ENCODE results near the gene GABRA5. TPM values are rescaled to one million over a fixed set of nuclear protein-coding genes. Genes with fewer than 3 reads are reported as not detected.

GABRA5 gene
- total RNA-seq, 2 experiments from 2014 or later: not detected

DNA sequence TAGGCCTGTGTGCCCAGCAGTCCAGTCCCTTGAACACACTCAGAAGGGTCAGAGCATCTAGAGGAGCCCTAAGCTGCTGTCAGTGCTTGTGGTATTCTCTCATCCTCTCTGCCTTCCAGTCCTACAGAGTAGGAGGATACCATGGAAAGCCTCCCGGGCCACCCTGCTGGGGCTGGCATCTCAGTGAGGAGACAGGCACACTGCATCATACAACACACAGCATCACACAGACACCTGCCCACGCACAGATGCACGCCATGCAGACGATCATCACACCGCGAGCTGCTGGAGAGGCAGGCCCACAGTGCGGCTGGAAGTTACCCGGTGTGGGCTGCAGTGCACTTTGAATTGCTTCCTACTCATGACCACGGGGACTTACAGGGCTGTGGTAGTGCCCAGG is 15.2 kb downstream of the GABRA5 start:
- no peak overlapping the region for H3K4me2 ChIP-seq (ENCODE audit: low read length)
- TF ChIP-seq EZH2phosphoT487 (IDR thresholded peaks at IDR 0.05; ENCODE audit: borderline replicate concordance, low read depth, low read length): no peak
- TF ChIP-seq, protein P1, sequence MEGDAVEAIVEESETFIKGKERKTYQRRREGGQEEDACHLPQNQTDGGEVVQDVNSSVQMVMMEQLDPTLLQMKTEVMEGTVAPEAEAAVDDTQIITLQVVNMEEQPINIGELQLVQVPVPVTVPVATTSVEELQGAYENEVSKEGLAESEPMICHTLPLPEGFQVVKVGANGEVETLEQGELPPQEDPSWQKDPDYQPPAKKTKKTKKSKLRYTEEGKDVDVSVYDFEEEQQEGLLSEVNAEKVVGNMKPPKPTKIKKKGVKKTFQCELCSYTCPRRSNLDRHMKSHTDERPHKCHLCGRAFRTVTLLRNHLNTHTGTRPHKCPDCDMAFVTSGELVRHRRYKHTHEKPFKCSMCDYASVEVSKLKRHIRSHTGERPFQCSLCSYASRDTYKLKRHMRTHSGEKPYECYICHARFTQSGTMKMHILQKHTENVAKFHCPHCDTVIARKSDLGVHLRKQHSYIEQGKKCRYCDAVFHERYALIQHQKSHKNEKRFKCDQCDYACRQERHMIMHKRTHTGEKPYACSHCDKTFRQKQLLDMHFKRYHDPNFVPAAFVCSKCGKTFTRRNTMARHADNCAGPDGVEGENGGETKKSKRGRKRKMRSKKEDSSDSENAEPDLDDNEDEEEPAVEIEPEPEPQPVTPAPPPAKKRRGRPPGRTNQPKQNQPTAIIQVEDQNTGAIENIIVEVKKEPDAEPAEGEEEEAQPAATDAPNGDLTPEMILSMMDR (conservative IDR thresholded peaks at IDR 0.05; ENCODE audit: low read length): no peak
- no peaks in the 10 kb centered on the region for H3K4me1 ChIP-seq (ENCODE audit: insufficient read depth, low read length, poor library complexity, severe bottlenecking)
- no peaks in the 10 kb centered on the region for H3K9me2 ChIP-seq (ENCODE audit: insufficient read depth, low read length)
- ChIA-PET POLR2A (interaction anchor here (0.6 kb wide), 1 partner anchor 349 kb away, joined by 3 read pairs; no protein-coding TSS in a partner anchor), CTCF (ENCODE audit: unreplicated experiment) (no interaction called here)
- no peak overlapping the region for H3K27ac ChIP-seq (ENCODE audit: low read depth, low read length, poor library complexity, severe bottlenecking)
- no peak overlapping the region for H2AFZ ChIP-seq (ENCODE audit: low read length)
- no peak for DNase-seq (ENCODE audit: low spot score)
- H3K79me2 ChIP-seq (ENCODE audit: insufficient read depth, low read depth, low read length): no peaks in the 10 kb centered on the region
- no peaks in the 10 kb centered on the region for H3K9me3 ChIP-seq (ENCODE audit: low read length)
- H4K20me1 ChIP-seq (ENCODE audit: insufficient read depth, low read length): no peaks in the 10 kb centered on the region
- no peak overlapping the region for H3K4me3 ChIP-seq (ENCODE audit: low read depth, low read length, poor library complexity, severe bottlenecking)
- intact Hi-C loops (cut with micrococcal nuclease; ENCODE audit: unreplicated experiment): no loop called here
- no TSS peak for BruUV-seq (replicated peaks)
- no peaks in the 10 kb centered on the region for H3K36me3 ChIP-seq (ENCODE audit: insufficient read depth, low read length)

DNA sequence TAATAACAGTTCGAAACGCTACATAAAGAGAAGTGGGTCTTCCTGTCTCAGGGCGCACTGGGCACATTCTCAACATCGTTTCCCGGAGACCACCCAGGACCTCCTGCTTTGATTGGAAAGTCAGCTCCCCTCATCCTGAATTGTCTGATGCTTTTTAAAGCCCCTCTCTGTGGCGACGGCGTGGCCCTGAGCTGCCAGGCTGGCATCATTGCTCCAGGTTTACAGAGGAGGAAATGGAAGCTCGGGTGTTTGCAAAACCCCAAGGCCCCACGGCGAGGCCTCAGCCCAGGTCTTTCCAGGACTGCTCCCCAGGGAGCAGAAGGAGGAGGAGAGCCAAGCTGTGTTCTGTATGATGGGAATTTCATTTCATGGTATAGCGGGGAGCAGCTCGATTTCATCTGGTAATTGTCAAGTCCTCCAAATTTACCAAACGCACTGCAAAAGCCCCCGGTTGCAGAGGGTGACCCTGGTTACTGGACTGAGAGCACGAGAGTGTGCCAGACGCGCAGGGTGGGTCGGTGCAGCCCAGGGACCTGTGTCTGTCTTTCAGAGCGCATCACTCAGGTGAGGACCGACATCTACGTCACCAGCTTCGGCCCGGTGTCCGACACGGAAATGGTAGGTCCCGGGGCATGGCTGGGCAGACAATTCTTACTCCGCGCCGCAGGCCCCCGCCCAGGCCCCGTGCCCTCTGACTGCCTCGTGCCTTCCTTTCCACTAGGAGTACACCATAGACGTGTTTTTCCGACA is 15.9 kb downstream of the GABRA5 start:
- H3K4me1 ChIP-seq (ENCODE audit: insufficient read depth, low read length, poor library complexity, severe bottlenecking): no peaks in the 10 kb centered on the region
- no peak overlapping the region for H3K4me2 ChIP-seq (ENCODE audit: low read length)
- no peaks in the 10 kb centered on the region for H4K20me1 ChIP-seq (ENCODE audit: insufficient read depth, low read length)
- no peaks in the 10 kb centered on the region for H3K36me3 ChIP-seq (ENCODE audit: insufficient read depth, low read length)
- POLR2A ChIA-PET: interaction anchor here (0.6 kb wide), 1 partner anchor 348 kb away, joined by 3 read pairs; no protein-coding TSS in a partner anchor
- no peak for DNase-seq (ENCODE audit: low spot score)
- intact Hi-C loops (cut with micrococcal nuclease; ENCODE audit: unreplicated experiment): no loop called here
- no peaks in the 10 kb centered on the region for H3K9me3 ChIP-seq (ENCODE audit: low read length)
- H3K79me2 ChIP-seq (ENCODE audit: insufficient read depth, low read depth, low read length): no peaks in the 10 kb centered on the region
- no TSS peak for BruUV-seq (replicated peaks)
- no peak overlapping the region for H2AFZ ChIP-seq (ENCODE audit: low read length)
- no peak overlapping the region for H3K27ac ChIP-seq (ENCODE audit: low read depth, low read length, poor library complexity, severe bottlenecking)
- TF ChIP-seq, protein P1 (conservative IDR thresholded peaks at IDR 0.05; ENCODE audit: low read length): no peak
- TF ChIP-seq EZH2phosphoT487 (IDR thresholded peaks at IDR 0.05; ENCODE audit: borderline replicate concordance, low read depth, low read length): no peak
- H3K4me3 ChIP-seq (ENCODE audit: low read depth, low read length, poor library complexity, severe bottlenecking): no peak overlapping the region
- CTCF ChIA-PET (ENCODE audit: unreplicated experiment): no interaction called here
- no peaks in the 10 kb centered on the region for H3K9me2 ChIP-seq (ENCODE audit: insufficient read depth, low read length)

DNA sequence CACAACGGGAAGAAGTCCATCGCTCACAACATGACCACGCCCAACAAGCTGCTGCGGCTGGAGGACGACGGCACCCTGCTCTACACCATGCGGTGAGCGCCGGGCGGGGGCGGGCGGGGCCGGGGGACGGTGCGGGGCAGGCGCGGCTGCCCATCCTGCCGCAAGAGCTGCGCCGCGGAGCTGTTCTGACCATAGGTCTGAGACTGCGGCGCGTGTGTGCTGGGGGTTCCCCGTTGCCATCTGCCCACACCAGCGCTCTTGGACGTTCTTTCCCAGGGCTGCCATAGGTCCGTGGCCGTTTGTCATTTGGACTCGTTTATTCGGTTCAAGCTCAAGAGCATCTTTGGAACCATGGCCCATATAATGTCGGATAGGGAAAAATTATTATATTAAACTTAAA is 16.6 kb downstream of the GABRA5 start:
- Histone ChIP-seq H4K20me1 (ENCODE audit: insufficient read depth, low read length) (no peaks in the 10 kb centered on the region), H2AFZ (ENCODE audit: low read length) (no peak overlapping the region), H3K27ac (ENCODE audit: low read depth, low read length, poor library complexity, severe bottlenecking) (no peak overlapping the region), H3K4me1 (ENCODE audit: insufficient read depth, low read length, poor library complexity, severe bottlenecking) (no peaks in the 10 kb centered on the region), H3K4me3 (ENCODE audit: low read depth, low read length, poor library complexity, severe bottlenecking) (no peak overlapping the region), H3K9me3 (ENCODE audit: low read length) (no peaks in the 10 kb centered on the region), H3K36me3 (ENCODE audit: insufficient read depth, low read length) (no peaks in the 10 kb centered on the region), H3K79me2 (ENCODE audit: insufficient read depth, low read depth, low read length) (no peaks in the 10 kb centered on the region), H3K9me2 (ENCODE audit: insufficient read depth, low read length) (no peaks in the 10 kb centered on the region), H3K4me2 (ENCODE audit: low read length) (no peak overlapping the region)
- TF ChIP-seq, protein P1 (conservative IDR thresholded peaks at IDR 0.05; ENCODE audit: low read length): no peak
- intact Hi-C loops (cut with micrococcal nuclease; ENCODE audit: unreplicated experiment): no loop called here
- BruUV-seq (replicated peaks): no TSS peak
- no peak for DNase-seq (ENCODE audit: low spot score)
- CTCF ChIA-PET (ENCODE audit: unreplicated experiment): no interaction called here
- POLR2A ChIA-PET: no interaction called here

Measured in OCI-LY7 (cell line).